ENCODE results near the gene SRF. TPM values are rescaled to one million over a fixed set of nuclear protein-coding genes. Genes with fewer than 3 reads are reported as not detected.

The SRF gene
- total RNA-seq, 1 experiment from 2014 or later: 46.2 TPM

DNA sequence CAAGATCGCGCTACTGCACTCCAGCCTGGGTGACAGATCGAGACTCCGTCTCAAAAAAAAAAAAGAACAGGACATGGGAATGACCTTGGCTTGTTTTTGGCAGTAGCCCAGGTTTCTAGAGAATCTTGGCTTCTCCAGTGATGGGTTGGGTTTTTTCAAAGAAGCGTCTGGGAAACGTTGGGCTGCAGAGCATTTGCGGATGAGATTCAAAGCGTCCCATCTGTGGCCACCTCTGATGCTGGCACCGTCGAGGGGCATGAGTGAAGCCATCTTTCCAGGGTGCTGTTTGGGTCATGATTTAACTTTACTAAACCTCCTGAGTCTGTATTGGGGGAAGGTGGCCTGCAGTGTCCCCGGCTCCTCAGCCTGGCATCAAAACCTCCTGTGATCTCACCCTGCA lies 43.2 kb upstream of the SRF start:
- H3K27me3 Mint-ChIP-seq (ENCODE audit: low read depth): no peaks in the 10 kb centered on the region
- DNase-seq (ENCODE audit: low spot score) (no peak), ATAC-seq (no peak)
- ChIA-PET POLR2A (no interaction called here), CTCF (interaction anchor here (0.6 to 2.6 kb wide), 4 partner anchors 14 to 52 kb away, joined by 3 to 20 read pairs (median 4); partner anchors contain the start of gene PTK7)
- no peak overlapping the region for H3K27ac Mint-ChIP-seq
- peaks cover 35% of the 10 kb centered on the region for H3K4me1 Mint-ChIP-seq
- peaks cover 19% of the 10 kb centered on the region for H3K36me3 Mint-ChIP-seq
- no peak overlapping the region for H3K4me3 Mint-ChIP-seq
- TF ChIP-seq, protein P1, sequence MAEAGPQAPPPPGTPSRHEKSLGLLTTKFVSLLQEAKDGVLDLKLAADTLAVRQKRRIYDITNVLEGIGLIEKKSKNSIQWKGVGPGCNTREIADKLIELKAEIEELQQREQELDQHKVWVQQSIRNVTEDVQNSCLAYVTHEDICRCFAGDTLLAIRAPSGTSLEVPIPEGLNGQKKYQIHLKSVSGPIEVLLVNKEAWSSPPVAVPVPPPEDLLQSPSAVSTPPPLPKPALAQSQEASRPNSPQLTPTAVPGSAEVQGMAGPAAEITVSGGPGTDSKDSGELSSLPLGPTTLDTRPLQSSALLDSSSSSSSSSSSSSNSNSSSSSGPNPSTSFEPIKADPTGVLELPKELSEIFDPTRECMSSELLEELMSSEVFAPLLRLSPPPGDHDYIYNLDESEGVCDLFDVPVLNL (CRISPR knock-in tag; IDR thresholded peaks at IDR 0.05; ENCODE audit: borderline replicate concordance, low read depth): no peak
- TF ChIP-seq, protein P2, sequence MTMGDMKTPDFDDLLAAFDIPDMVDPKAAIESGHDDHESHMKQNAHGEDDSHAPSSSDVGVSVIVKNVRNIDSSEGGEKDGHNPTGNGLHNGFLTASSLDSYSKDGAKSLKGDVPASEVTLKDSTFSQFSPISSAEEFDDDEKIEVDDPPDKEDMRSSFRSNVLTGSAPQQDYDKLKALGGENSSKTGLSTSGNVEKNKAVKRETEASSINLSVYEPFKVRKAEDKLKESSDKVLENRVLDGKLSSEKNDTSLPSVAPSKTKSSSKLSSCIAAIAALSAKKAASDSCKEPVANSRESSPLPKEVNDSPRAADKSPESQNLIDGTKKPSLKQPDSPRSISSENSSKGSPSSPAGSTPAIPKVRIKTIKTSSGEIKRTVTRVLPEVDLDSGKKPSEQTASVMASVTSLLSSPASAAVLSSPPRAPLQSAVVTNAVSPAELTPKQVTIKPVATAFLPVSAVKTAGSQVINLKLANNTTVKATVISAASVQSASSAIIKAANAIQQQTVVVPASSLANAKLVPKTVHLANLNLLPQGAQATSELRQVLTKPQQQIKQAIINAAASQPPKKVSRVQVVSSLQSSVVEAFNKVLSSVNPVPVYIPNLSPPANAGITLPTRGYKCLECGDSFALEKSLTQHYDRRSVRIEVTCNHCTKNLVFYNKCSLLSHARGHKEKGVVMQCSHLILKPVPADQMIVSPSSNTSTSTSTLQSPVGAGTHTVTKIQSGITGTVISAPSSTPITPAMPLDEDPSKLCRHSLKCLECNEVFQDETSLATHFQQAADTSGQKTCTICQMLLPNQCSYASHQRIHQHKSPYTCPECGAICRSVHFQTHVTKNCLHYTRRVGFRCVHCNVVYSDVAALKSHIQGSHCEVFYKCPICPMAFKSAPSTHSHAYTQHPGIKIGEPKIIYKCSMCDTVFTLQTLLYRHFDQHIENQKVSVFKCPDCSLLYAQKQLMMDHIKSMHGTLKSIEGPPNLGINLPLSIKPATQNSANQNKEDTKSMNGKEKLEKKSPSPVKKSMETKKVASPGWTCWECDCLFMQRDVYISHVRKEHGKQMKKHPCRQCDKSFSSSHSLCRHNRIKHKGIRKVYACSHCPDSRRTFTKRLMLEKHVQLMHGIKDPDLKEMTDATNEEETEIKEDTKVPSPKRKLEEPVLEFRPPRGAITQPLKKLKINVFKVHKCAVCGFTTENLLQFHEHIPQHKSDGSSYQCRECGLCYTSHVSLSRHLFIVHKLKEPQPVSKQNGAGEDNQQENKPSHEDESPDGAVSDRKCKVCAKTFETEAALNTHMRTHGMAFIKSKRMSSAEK (CRISPR knock-in tag; IDR thresholded peaks at IDR 0.05; ENCODE audit: borderline replicate concordance): no peak
- TF ChIP-seq, protein P3, sequence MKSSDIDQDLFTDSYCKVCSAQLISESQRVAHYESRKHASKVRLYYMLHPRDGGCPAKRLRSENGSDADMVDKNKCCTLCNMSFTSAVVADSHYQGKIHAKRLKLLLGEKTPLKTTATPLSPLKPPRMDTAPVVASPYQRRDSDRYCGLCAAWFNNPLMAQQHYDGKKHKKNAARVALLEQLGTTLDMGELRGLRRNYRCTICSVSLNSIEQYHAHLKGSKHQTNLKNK (CRISPR knock-in tag; IDR thresholded peaks at IDR 0.05): no peak
- no peak for TF ChIP-seq EMX1 (CRISPR knock-in tag; IDR thresholded peaks at IDR 0.05)
- TF ChIP-seq KAT7 (CRISPR knock-in tag; IDR thresholded peaks at IDR 0.05; ENCODE audit: borderline replicate concordance): no peak
- no peak for TF ChIP-seq SMAD4 (CRISPR knock-in tag; IDR thresholded peaks at IDR 0.05)
- TF ChIP-seq, protein P4, sequence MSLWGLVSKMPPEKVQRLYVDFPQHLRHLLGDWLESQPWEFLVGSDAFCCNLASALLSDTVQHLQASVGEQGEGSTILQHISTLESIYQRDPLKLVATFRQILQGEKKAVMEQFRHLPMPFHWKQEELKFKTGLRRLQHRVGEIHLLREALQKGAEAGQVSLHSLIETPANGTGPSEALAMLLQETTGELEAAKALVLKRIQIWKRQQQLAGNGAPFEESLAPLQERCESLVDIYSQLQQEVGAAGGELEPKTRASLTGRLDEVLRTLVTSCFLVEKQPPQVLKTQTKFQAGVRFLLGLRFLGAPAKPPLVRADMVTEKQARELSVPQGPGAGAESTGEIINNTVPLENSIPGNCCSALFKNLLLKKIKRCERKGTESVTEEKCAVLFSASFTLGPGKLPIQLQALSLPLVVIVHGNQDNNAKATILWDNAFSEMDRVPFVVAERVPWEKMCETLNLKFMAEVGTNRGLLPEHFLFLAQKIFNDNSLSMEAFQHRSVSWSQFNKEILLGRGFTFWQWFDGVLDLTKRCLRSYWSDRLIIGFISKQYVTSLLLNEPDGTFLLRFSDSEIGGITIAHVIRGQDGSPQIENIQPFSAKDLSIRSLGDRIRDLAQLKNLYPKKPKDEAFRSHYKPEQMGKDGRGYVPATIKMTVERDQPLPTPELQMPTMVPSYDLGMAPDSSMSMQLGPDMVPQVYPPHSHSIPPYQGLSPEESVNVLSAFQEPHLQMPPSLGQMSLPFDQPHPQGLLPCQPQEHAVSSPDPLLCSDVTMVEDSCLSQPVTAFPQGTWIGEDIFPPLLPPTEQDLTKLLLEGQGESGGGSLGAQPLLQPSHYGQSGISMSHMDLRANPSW (CRISPR knock-in tag; conservative IDR thresholded peaks at IDR 0.05; ENCODE audit: low read depth): no peak
- no peak for TF ChIP-seq HMGA2 (CRISPR knock-in tag; IDR thresholded peaks at IDR 0.05)
- no peak for TF ChIP-seq RORB (CRISPR knock-in tag; IDR thresholded peaks at IDR 0.05)
- TF ChIP-seq, protein P5, sequence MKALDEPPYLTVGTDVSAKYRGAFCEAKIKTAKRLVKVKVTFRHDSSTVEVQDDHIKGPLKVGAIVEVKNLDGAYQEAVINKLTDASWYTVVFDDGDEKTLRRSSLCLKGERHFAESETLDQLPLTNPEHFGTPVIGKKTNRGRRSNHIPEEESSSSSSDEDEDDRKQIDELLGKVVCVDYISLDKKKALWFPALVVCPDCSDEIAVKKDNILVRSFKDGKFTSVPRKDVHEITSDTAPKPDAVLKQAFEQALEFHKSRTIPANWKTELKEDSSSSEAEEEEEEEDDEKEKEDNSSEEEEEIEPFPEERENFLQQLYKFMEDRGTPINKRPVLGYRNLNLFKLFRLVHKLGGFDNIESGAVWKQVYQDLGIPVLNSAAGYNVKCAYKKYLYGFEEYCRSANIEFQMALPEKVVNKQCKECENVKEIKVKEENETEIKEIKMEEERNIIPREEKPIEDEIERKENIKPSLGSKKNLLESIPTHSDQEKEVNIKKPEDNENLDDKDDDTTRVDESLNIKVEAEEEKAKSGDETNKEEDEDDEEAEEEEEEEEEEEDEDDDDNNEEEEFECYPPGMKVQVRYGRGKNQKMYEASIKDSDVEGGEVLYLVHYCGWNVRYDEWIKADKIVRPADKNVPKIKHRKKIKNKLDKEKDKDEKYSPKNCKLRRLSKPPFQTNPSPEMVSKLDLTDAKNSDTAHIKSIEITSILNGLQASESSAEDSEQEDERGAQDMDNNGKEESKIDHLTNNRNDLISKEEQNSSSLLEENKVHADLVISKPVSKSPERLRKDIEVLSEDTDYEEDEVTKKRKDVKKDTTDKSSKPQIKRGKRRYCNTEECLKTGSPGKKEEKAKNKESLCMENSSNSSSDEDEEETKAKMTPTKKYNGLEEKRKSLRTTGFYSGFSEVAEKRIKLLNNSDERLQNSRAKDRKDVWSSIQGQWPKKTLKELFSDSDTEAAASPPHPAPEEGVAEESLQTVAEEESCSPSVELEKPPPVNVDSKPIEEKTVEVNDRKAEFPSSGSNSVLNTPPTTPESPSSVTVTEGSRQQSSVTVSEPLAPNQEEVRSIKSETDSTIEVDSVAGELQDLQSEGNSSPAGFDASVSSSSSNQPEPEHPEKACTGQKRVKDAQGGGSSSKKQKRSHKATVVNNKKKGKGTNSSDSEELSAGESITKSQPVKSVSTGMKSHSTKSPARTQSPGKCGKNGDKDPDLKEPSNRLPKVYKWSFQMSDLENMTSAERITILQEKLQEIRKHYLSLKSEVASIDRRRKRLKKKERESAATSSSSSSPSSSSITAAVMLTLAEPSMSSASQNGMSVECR (CRISPR knock-in tag; IDR thresholded peaks at IDR 0.05; ENCODE audit: borderline replicate concordance): no peak
- TF ChIP-seq NR3C1 (CRISPR knock-in tag; conservative IDR thresholded peaks at IDR 0.05; ENCODE audit: low read depth): no peak
- no peak for TF ChIP-seq ZNF416 (CRISPR knock-in tag; IDR thresholded peaks at IDR 0.05)
- TF ChIP-seq ATF1 (CRISPR knock-in tag; IDR thresholded peaks at IDR 0.05): no peak
- no peak for TF ChIP-seq ETV6 (CRISPR knock-in tag; IDR thresholded peaks at IDR 0.05)
- TF ChIP-seq, protein P6, sequence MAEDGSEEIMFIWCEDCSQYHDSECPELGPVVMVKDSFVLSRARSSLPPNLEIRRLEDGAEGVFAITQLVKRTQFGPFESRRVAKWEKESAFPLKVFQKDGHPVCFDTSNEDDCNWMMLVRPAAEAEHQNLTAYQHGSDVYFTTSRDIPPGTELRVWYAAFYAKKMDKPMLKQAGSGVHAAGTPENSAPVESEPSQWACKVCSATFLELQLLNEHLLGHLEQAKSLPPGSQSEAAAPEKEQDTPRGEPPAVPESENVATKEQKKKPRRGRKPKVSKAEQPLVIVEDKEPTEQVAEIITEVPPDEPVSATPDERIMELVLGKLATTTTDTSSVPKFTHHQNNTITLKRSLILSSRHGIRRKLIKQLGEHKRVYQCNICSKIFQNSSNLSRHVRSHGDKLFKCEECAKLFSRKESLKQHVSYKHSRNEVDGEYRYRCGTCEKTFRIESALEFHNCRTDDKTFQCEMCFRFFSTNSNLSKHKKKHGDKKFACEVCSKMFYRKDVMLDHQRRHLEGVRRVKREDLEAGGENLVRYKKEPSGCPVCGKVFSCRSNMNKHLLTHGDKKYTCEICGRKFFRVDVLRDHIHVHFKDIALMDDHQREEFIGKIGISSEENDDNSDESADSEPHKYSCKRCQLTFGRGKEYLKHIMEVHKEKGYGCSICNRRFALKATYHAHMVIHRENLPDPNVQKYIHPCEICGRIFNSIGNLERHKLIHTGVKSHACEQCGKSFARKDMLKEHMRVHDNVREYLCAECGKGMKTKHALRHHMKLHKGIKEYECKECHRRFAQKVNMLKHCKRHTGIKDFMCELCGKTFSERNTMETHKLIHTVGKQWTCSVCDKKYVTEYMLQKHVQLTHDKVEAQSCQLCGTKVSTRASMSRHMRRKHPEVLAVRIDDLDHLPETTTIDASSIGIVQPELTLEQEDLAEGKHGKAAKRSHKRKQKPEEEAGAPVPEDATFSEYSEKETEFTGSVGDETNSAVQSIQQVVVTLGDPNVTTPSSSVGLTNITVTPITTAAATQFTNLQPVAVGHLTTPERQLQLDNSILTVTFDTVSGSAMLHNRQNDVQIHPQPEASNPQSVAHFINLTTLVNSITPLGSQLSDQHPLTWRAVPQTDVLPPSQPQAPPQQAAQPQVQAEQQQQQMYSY (CRISPR knock-in tag; IDR thresholded peaks at IDR 0.05): no peak
- TF ChIP-seq, protein P7, sequence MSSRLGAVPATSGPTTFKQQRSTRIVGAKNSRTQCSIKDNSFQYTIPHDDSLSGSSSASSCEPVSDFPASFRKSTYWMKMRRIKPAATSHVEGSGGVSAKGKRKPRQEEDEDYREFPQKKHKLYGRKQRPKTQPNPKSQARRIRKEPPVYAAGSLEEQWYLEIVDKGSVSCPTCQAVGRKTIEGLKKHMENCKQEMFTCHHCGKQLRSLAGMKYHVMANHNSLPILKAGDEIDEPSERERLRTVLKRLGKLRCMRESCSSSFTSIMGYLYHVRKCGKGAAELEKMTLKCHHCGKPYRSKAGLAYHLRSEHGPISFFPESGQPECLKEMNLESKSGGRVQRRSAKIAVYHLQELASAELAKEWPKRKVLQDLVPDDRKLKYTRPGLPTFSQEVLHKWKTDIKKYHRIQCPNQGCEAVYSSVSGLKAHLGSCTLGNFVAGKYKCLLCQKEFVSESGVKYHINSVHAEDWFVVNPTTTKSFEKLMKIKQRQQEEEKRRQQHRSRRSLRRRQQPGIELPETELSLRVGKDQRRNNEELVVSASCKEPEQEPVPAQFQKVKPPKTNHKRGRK (CRISPR knock-in tag; IDR thresholded peaks at IDR 0.05; ENCODE audit: borderline replicate concordance): no peak
- TF ChIP-seq, protein P8, sequence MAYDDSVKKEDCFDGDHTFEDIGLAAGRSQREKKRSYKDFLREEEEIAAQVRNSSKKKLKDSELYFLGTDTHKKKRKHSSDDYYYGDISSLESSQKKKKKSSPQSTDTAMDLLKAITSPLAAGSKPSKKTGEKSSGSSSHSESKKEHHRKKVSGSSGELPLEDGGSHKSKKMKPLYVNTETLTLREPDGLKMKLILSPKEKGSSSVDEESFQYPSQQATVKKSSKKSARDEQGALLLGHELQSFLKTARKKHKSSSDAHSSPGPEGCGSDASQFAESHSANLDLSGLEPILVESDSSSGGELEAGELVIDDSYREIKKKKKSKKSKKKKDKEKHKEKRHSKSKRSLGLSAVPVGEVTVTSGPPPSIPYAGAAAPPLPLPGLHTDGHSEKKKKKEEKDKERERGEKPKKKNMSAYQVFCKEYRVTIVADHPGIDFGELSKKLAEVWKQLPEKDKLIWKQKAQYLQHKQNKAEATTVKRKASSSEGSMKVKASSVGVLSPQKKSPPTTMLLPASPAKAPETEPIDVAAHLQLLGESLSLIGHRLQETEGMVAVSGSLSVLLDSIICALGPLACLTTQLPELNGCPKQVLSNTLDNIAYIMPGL (CRISPR knock-in tag; IDR thresholded peaks at IDR 0.05): no peak
- H3K9me3 Mint-ChIP-seq: no peaks in the 10 kb centered on the region

Data from WTC11 (cell line).